Measurements from ENCODE around the gene CLEC2D.

DNA sequence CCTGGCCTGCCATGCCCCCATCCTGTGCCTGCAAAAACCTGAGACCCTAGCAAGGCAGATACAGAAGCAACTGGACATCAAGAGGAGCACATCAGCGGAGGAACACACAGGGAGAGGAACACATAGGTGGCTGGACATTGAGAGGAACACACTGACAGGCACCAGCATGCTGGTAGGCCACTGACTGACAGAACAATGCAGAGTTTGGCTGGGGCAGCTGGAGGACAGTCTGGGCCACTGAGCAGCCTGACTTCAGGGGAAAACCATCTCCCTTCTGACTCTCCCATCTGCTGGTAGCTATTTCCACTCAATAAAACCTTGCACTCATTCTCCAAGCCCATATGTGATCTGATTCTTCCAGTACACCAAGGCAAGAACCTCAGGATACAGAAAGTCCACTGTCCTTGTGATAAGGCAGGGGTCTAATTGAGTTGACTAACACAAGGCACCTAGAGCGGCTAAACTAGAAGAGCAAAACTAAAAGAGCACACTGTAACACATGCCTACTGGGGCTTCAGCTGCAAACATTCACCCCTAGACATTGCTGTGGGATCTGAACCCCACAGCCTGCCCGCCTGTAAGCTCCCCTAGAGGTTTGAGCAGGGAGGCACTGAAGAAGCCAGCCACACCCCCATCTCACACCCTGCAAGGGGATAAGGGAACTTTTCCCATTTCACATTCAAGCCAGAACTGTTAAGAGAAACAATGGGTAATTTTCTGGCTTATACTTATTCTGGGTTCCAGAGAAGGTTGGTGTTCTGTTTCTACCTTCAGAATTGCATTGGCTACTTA is 41.3 kb downstream of the CLEC2D start:
- no peak for TF ChIP-seq EZH2 (IDR thresholded peaks at IDR 0.05)
- no peak for TF ChIP-seq CTCF (IDR thresholded peaks at IDR 0.05)
- TF ChIP-seq EZH2phosphoT487 (IDR thresholded peaks at IDR 0.05): no peak

All from neural progenitor cell (in vitro differentiated cells).